ENCODE data around the gene USP13.
A peak's percentile ranks its signal among the peaks of the same experiment; 100 is the strongest.

Gene USP13

DNA sequence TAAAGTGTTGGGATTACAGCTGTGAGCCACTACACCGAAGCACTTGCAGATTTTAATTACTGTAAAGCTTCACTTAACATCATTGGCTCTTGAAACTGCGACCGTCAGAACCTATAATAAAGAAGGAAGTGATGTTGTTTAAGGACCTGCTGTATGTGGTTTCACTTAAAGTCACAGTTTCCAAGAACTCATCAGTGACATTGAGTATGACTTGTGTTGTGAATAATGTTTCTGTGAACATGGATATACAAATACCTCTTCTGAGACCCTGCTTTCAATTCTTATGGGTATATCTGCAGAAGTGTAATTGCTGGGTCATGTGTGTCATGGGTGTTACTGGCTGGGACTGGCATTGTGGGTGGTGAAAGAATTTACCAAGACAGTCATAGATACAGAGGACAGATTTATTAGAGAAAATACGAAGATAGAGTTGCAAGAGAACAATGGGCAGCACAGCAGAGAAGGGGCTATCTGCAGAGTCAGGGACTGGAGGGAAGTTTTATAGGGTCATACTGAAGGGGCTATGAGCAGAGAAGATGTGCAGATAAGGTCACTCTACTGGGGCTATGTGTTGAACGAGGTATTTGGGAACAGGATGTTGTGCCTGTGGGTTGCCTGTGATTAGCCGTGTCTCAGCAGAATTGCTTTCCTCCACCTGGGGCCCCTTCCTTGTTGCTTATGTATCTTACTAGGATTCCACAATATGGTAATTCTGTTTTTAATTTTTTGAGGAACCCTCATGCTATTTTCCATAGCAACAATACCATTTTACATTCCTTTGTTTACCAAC, 43.7 kb upstream of the USP13 start:
- no peak for DNase-seq (ENCODE audit: insufficient read length, low spot score)
- no peak for FAIRE-seq
- TF ChIP-seq, protein P1, sequence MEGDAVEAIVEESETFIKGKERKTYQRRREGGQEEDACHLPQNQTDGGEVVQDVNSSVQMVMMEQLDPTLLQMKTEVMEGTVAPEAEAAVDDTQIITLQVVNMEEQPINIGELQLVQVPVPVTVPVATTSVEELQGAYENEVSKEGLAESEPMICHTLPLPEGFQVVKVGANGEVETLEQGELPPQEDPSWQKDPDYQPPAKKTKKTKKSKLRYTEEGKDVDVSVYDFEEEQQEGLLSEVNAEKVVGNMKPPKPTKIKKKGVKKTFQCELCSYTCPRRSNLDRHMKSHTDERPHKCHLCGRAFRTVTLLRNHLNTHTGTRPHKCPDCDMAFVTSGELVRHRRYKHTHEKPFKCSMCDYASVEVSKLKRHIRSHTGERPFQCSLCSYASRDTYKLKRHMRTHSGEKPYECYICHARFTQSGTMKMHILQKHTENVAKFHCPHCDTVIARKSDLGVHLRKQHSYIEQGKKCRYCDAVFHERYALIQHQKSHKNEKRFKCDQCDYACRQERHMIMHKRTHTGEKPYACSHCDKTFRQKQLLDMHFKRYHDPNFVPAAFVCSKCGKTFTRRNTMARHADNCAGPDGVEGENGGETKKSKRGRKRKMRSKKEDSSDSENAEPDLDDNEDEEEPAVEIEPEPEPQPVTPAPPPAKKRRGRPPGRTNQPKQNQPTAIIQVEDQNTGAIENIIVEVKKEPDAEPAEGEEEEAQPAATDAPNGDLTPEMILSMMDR (IDR thresholded peaks at IDR 0.05; ENCODE audit: insufficient read depth, missing control alignments) = no peak

DNA sequence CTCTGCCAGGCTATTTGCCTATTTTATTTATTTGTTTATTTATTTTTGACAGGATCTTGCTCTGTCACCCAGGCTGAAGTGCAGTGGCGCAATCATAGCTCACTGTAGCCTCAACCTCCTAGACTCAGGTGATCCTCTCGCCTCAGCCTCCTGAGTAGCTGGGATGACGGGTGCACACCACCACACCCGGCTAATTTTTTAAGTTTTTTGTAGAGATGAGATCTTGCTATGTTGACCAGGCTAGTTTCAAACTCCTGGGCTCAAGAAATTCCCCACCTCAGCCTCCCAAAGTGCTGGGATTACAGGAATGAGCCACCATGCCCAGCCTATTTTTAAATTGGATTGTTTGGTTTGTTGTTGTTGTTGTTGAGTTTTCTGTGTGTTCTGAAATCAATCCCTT, 42.8 kb upstream of the USP13 start:
- TF ChIP-seq, protein P1 (IDR thresholded peaks at IDR 0.05; ENCODE audit: insufficient read depth, missing control alignments) = no peak
- FAIRE-seq (no peak), DNase-seq (ENCODE audit: insufficient read length, low spot score) (no peak)

DNA sequence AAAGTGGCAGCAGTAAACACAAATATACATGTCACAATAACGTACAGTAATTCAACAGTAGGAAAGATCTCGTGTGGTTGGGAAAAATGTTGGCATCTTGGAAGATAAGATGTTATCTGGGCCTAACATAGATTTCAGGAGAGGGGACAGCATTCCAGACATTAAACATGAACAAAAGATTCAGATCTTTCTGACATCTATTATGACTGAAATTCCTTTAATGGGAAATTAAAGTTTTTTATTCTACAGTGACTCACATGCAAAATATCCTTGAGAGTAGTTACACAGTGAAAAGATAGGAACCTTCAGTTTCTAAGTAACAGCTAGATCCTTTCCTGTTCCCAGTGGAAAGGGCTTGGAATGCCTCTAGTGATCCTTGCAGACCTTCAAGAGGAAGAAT, 39.0 kb upstream of the USP13 start:
- no peak for FAIRE-seq
- DNase-seq (ENCODE audit: insufficient read length, low spot score) = no peak
- TF ChIP-seq, protein P1 (IDR thresholded peaks at IDR 0.05; ENCODE audit: insufficient read depth, missing control alignments) = no peak

DNA sequence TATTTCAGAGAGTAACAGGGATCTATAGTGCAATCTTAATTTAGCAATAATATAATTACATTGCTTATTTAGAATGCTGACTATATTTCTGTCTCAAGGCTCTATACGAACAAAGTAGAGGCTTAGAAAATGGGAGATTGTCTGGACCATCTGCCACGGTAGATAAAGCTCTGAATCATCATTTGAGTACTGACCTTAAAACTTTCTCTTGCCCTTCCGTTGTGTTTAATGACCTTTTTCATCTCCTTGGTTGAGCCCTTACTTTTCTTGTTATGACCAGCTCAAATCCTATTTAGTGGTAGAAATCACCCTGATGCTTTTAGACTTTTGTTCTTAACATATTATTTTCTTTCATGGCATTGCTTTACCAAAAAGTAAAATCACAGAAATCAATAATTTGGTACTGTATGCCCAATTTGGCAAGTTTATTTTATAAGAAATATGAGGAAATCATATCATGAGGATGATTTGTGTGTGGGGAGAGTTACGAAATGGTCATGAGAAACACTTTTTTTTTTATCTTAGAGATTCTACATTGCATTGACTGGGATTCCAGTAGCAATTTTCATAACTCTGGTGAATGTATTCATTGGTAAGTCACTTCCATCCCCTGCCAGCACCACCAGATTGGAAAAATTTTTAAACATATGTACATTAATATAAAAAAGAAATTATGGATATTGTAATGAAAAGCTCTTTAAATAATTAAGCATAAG, 37.2 kb upstream of the USP13 start:
- DNase-seq (ENCODE audit: insufficient read length, low spot score) (no peak), FAIRE-seq (peak; percentile 95)
- TF ChIP-seq, protein P1 (IDR thresholded peaks at IDR 0.05; ENCODE audit: insufficient read depth, missing control alignments) = no peak

DNA sequence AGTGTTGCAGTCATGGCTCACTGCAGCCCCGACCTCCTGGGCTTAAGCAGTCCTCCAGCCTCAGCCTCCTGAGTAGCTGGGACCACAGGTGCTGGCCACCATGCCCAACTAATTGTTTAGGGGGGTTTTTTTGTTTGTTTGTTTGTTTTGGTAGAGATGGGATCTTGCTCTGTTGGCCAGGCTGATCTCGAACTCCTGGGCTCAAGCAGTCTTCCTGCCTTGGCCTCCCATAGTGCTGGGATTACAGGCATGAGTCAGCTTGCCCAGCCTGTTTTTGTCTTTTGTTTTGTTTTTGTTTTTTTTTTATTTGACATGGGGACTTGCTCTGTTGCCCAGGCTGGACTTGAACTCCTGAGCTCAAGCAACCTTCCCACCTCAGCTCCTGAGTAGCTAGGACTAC, 30.8 kb upstream of the USP13 start:
- DNase-seq (ENCODE audit: insufficient read length, low spot score) = no peak
- no peak for FAIRE-seq
- TF ChIP-seq, protein P1 (IDR thresholded peaks at IDR 0.05; ENCODE audit: insufficient read depth, missing control alignments) = no peak

DNA sequence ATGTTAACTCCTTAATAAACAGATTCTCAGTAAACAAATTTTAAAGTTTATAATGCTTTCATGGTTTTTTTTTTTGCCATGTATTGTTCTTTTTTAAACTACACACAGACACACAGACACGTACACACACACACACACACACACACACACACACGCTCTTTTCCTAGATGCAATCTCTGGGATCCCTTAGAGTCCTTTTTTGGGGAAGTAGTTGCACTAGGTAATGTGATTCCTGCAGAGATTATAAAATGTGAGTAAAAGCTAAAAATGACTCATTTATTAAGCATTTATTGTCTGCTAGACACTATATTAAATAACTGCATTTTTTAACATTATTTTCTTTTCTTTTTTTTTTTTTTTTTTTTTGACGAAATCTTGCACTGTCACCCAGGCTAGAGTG, 28.4 kb upstream of the USP13 start:
- no peak for DNase-seq (ENCODE audit: insufficient read length, low spot score)
- TF ChIP-seq, protein P1 (IDR thresholded peaks at IDR 0.05; ENCODE audit: insufficient read depth, missing control alignments) = no peak
- no peak for FAIRE-seq
